ENCODE measurements around the gene MICB. TPM values are rescaled to one million over a fixed set of nuclear protein-coding genes. Genes with fewer than 3 reads are reported as not detected.

The MICB gene
- polyA plus RNA-seq, 2 of the 4 experiments (the other 2 are of a cell fraction): 6.8 to 7.0 TPM

DNA sequence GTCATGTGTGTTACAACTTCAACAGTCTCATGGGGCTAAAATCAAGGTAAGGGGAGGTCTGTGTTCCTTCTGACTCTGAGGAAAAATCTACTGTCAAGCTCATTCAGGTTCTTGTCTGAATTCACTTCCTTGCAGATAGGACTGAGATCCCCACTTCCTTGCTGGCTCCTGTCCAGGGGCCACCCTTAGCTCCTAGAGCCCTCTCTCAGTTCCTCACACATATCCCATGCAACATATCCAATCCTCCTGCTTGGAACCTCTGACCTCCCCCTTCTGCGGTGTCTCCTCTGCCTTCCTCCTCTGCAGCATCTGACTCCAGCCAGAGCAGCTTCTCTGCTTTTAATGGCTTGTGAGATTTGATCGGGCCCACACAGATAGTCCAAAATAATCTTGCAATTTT lies 27.1 kb upstream of the MICB start (continued):
- TF ChIP-seq POLR2AphosphoS2 (conservative IDR thresholded peaks at IDR 0.05; ENCODE audit: low read length): no peak
- TF ChIP-seq MAZ (IDR thresholded peaks at IDR 0.05; ENCODE audit: borderline replicate concordance, low read depth, low read length): no peak
- no peak for TF ChIP-seq POLR2A (IDR thresholded peaks at IDR 0.05; ENCODE audit: low read length)

DNA sequence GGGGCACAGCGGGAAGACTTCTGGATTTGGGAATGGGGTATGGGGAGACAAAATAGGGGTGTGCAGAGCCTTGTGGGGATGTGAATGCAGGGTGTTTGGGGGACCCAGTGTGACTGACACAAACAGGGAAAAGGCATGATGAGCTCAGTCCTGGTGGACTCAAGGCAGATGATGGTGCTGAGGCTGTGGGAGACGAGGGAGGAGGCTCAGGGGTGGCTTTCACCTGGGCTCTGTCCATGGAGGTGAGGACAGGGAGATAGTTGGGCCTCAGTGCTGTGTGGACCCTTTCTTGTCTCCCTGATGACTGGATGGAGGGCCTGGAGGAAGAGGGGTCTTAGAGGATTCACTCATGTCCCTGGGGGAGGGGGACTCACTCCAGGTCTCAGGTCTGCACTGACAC lies 26.2 kb upstream of the MICB start:
- H3K9me3 ChIP-seq: no peaks in the 10 kb centered on the region
- peaks cover 6% of the 10 kb centered on the region; the same call in 1 of the 3 replicates for H3K4me1 ChIP-seq
- ChIA-PET CTCF (interaction anchor here (1.3 kb wide), 1 partner anchor 29 kb away, joined by 3 read pairs; no protein-coding TSS in a partner anchor), POLR2A (no interaction called here)
- ATAC-seq (no peak), FAIRE-seq (no peak), DNase-seq (ENCODE audit: low read depth in 1 of 2, low spot score in 1 of 2) (no peak)
- H3K4me2 ChIP-seq: no peak overlapping the region
- H3K27ac ChIP-seq: no peak overlapping the region
- no peak overlapping the region for H3K4me3 ChIP-seq
- WGBS (ENCODE audit: missing lambda C conversion rate): 77% methylated on average over 2 of the region's 2 CpGs
- no peak for TF ChIP-seq HOXB13 (CRISPR knock-in tag; IDR thresholded peaks at IDR 0.05; ENCODE audit: low read depth)
- TF ChIP-seq CBX2 (IDR thresholded peaks at IDR 0.05; ENCODE audit: borderline replicate concordance, low read depth): no peak
- no peak for TF ChIP-seq ZNF302 (CRISPR knock-in tag; IDR thresholded peaks at IDR 0.05)
- no peak for TF ChIP-seq CEBPB (IDR thresholded peaks at IDR 0.05)
- no peak for TF ChIP-seq RAD21 (conservative IDR thresholded peaks at IDR 0.05 in 1 of 2, IDR thresholded peaks at IDR 0.05 in 1 of 2)
- no peak for TF ChIP-seq RFX5 (IDR thresholded peaks at IDR 0.05)
- TF ChIP-seq NFE2L2 (conservative IDR thresholded peaks at IDR 0.05; ENCODE audit: low read length): no peak
- no peak for TF ChIP-seq CBX8 (IDR thresholded peaks at IDR 0.05)
- no peak for TF ChIP-seq TFCP2L1 (CRISPR knock-in tag; IDR thresholded peaks at IDR 0.05)
- TF ChIP-seq RCOR1 (IDR thresholded peaks at IDR 0.05; ENCODE audit: low read depth, low read length): no peak
- no peak for TF ChIP-seq EHMT2 (IDR thresholded peaks at IDR 0.05; ENCODE audit: low read depth)

DNA sequence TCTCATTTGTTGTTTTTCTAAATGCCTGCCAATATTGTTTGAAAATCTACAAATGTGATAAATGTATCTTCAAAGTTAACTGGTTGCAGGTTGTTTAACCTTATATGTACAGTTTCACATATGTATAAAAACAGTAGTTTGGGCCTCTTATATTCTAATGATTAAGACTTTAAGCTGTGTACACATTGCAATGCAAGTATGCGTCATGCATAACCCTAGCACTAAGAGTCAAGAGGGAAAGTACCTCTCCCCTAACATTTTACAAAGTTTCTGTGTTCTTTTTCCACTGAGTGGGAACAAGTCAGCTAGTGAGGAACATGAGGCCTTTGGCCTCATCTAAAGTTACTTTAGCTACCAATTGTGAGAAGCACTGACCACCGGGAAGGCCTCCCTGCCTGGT lies 25.7 kb upstream of the MICB start:
- POLR2A ChIA-PET: no interaction called here
- 71% methylated on average over 2 of the region's 2 CpGs for WGBS (ENCODE audit: missing lambda C conversion rate)

DNA sequence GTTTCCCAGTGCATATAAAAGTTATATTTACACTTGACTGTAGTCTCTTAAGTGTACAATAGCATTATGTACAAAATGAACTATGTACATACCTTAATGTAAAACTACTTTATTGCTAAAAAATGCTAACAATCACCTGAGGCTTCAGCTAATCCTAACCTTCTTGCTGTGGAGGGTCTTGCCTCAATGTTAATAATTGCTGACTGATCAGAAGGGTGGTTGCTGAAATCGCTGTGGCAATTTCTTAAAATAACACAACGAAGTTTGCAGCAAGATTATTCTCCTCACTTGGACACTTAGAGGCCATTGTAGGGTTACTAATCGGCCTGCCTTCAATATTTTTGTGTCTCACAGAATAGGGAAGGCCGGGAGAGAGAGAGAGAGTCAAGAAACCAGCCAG lies 24.7 kb upstream of the MICB start:
- WGBS (ENCODE audit: missing lambda C conversion rate): 32% methylated on average over 4 of the region's 4 CpGs
- peaks cover 6% of the 10 kb centered on the region; the same call in 1 of the 3 replicates for H3K4me1 ChIP-seq
- no peak for ATAC-seq
- no peak for TF ChIP-seq EHF (CRISPR knock-in tag; IDR thresholded peaks at IDR 0.05)
- TF ChIP-seq HOXB5 (CRISPR knock-in tag; IDR thresholded peaks at IDR 0.05): no peak
- TF ChIP-seq, protein P1, sequence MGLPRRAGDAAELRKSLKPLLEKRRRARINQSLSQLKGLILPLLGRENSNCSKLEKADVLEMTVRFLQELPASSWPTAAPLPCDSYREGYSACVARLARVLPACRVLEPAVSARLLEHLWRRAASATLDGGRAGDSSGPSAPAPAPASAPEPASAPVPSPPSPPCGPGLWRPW (IDR thresholded peaks at IDR 0.05): no peak
- TF ChIP-seq POLR2A (IDR thresholded peaks at IDR 0.05; ENCODE audit: low read length): no peak
- no peak for TF ChIP-seq NFE2L2 (conservative IDR thresholded peaks at IDR 0.05; ENCODE audit: low read length)
- TF ChIP-seq NR3C1 (IDR thresholded peaks at IDR 0.05): no peak
- TF ChIP-seq ZFP36 (IDR thresholded peaks at IDR 0.05; ENCODE audit: borderline replicate concordance, partially characterized antibody): no peak
- TF ChIP-seq, protein P2, sequence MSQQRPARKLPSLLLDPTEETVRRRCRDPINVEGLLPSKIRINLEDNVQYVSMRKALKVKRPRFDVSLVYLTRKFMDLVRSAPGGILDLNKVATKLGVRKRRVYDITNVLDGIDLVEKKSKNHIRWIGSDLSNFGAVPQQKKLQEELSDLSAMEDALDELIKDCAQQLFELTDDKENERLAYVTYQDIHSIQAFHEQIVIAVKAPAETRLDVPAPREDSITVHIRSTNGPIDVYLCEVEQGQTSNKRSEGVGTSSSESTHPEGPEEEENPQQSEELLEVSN (IDR thresholded peaks at IDR 0.05; ENCODE audit: borderline replicate concordance, low read depth): no peak
- no peak for TF ChIP-seq CEBPB (IDR thresholded peaks at IDR 0.05)
- TF ChIP-seq, protein P3, sequence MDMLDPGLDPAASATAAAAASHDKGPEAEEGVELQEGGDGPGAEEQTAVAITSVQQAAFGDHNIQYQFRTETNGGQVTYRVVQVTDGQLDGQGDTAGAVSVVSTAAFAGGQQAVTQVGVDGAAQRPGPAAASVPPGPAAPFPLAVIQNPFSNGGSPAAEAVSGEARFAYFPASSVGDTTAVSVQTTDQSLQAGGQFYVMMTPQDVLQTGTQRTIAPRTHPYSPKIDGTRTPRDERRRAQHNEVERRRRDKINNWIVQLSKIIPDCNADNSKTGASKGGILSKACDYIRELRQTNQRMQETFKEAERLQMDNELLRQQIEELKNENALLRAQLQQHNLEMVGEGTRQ (IDR thresholded peaks at IDR 0.05): no peak
- TF ChIP-seq, protein P4, sequence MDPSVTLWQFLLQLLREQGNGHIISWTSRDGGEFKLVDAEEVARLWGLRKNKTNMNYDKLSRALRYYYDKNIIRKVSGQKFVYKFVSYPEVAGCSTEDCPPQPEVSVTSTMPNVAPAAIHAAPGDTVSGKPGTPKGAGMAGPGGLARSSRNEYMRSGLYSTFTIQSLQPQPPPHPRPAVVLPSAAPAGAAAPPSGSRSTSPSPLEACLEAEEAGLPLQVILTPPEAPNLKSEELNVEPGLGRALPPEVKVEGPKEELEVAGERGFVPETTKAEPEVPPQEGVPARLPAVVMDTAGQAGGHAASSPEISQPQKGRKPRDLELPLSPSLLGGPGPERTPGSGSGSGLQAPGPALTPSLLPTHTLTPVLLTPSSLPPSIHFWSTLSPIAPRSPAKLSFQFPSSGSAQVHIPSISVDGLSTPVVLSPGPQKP (IDR thresholded peaks at IDR 0.05; ENCODE audit: low read depth, low read length): no peak
- no peak for TF ChIP-seq PHF8 (IDR thresholded peaks at IDR 0.05; ENCODE audit: borderline replicate concordance, low read depth)
- TF ChIP-seq FOXS1 (CRISPR knock-in tag; IDR thresholded peaks at IDR 0.05): no peak
- TF ChIP-seq CBX8 (IDR thresholded peaks at IDR 0.05): no peak
- no peak for TF ChIP-seq EP300 (IDR thresholded peaks at IDR 0.05)
- ChIA-PET CTCF (interaction anchor here (1.0 kb wide), 1 partner anchor 74 kb away, joined by 3 read pairs; no protein-coding TSS in a partner anchor), POLR2A (no interaction called here)
- FAIRE-seq: no peak
- no peak overlapping the region for H3K4me2 ChIP-seq
- no peak overlapping the region for H3K4me3 ChIP-seq
- no peak for DNase-seq (ENCODE audit: low read depth in 1 of 2, low spot score in 1 of 2)
- H3K9me3 ChIP-seq: no peaks in the 10 kb centered on the region
- H3K27ac ChIP-seq: no peak overlapping the region

More for the DNA sequence above, 25.7 kb upstream of the MICB start:
- TF ChIP-seq CHD2 (IDR thresholded peaks at IDR 0.05; ENCODE audit: low read length, partially characterized antibody): no peak
- CTCF ChIA-PET: no interaction called here
- Histone ChIP-seq H3K4me1 (peaks cover 6% of the 10 kb centered on the region; the same call in 1 of the 3 replicates), H3K9me3 (no peaks in the 10 kb centered on the region), H3K4me3 (no peak overlapping the region), H3K4me2 (no peak overlapping the region), H3K27ac (no peak overlapping the region)
- ATAC-seq (no peak), FAIRE-seq (no peak), DNase-seq (ENCODE audit: low read depth in 1 of 2, low spot score in 1 of 2) (no peak)

Measured in A549 (cell line).